Measurements from ENCODE around the gene HS6ST3.

The HS6ST3 gene

DNA sequence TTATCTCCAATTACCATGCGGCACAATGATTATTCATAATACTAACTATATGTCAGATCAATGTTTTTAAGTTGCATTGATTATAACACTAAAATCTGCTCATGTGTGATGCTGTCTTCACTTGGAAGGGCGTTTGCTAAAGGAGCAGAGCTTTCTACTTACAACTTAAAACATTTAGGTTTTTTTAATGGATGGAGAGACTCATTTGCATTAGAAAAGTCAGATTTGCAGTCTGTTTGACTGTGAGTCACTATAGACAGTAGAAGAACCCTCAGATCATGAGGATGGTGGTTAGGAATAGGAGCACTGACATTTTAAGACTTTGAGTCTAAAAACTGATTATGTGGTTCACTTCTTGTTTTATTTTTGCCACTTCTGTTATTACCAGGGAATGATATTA, 364.6 kb downstream of the HS6ST3 start:
- DNase-seq (ENCODE audit: extremely low spot score): no peak
- TF ChIP-seq, protein P1, sequence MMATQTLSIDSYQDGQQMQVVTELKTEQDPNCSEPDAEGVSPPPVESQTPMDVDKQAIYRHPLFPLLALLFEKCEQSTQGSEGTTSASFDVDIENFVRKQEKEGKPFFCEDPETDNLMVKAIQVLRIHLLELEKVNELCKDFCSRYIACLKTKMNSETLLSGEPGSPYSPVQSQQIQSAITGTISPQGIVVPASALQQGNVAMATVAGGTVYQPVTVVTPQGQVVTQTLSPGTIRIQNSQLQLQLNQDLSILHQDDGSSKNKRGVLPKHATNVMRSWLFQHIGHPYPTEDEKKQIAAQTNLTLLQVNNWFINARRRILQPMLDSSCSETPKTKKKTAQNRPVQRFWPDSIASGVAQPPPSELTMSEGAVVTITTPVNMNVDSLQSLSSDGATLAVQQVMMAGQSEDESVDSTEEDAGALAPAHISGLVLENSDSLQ (IDR thresholded peaks at IDR 0.05): no peak
- TF ChIP-seq L3MBTL2 (conservative IDR thresholded peaks at IDR 0.05): no peak
- TF ChIP-seq LEF1 (IDR thresholded peaks at IDR 0.05; ENCODE audit: borderline replicate concordance): no peak
- no peak for TF ChIP-seq SUZ12 (IDR thresholded peaks at IDR 0.05)
- TF ChIP-seq FOXA1 (IDR thresholded peaks at IDR 0.05): no peak
- no peak for TF ChIP-seq CTBP1 (IDR thresholded peaks at IDR 0.05; ENCODE audit: borderline replicate concordance)
- CTCF ChIA-PET: no interaction called here
- POLR2A ChIA-PET: no interaction called here

DNA sequence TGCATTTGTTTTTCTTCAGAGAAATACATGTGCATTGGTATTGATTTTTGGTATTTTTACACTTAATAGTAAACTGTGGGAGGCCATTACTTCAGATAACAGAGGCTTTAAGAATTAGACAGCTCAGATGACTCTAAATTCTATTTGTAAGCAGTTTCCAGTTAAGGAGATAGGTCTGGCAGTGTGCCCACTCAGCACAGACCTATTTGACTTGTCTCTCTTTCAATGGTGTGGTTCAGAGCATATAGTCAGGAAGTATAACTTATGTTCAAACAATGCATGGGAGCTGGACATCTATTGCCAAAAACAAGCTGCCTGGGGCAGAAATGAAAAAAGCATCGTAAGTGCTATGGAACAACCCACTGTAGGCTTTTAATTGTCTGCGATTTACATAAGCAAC, 370.7 kb downstream of the HS6ST3 start:
- POLR2A ChIA-PET: no interaction called here
- no peak for DNase-seq (ENCODE audit: extremely low spot score)
- CTCF ChIA-PET: interaction anchor here (0.5 kb wide), 1 partner anchor 131 kb away, joined by 4 read pairs; no protein-coding TSS in a partner anchor
- TF ChIP-seq ARNT (IDR thresholded peaks at IDR 0.05) (no peak), L3MBTL2 (conservative IDR thresholded peaks at IDR 0.05) (no peak), TARDBP (IDR thresholded peaks at IDR 0.05) (no peak), SUZ12 (IDR thresholded peaks at IDR 0.05) (no peak), NFRKB (IDR thresholded peaks at IDR 0.05) (no peak), ELF4 (IDR thresholded peaks at IDR 0.05) (no peak), HDGF (IDR thresholded peaks at IDR 0.05; ENCODE audit: borderline replicate concordance) (no peak), LEF1 (IDR thresholded peaks at IDR 0.05; ENCODE audit: borderline replicate concordance) (no peak), FOXA1 (IDR thresholded peaks at IDR 0.05) (no peak), BHLHE40 (IDR thresholded peaks at IDR 0.05; ENCODE audit: borderline replicate concordance) (no peak), CTBP1 (IDR thresholded peaks at IDR 0.05; ENCODE audit: borderline replicate concordance) (no peak), ZNF384 (IDR thresholded peaks at IDR 0.05) (no peak), FOXM1 (IDR thresholded peaks at IDR 0.05; ENCODE audit: borderline replicate concordance) (no peak), SP1 (IDR thresholded peaks at IDR 0.05) (no peak), FOXK2 (IDR thresholded peaks at IDR 0.05) (no peak)
- TF ChIP-seq, protein P1 (IDR thresholded peaks at IDR 0.05): no peak

DNA sequence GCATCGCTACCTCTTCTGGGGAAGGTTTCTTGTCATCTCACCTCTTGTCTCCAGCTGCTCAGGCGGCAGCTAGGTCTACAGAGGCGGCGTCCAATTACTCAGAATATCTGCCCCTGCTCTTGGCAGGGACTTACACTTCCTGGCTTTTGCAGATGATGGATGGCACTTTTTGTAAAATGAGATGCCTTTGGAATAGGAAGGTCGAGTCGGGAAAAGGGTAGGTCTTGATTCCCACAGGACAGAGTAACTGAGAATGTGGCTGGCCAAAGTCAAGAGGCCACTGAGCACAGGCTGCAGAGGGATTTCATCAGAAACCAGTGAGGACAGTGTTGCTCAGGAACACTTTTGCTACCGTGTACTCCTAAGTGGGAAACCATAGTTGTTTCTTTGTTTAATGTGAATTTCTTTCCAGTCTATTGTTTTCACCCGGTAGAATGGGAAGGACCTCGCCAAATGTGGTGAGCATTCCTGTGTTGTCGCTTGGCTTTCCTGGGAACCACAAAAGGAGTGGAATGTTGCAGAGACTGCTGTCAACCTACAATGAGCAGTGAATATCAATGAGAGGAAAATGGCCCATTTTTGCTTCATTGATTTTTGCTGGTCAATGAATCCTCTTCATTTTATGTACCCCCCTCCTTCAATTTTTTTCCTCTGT, 383.7 kb downstream of the HS6ST3 start:
- CTCF ChIA-PET: no interaction called here
- DNase-seq (ENCODE audit: extremely low spot score): no peak
- POLR2A ChIA-PET: no interaction called here

DNA sequence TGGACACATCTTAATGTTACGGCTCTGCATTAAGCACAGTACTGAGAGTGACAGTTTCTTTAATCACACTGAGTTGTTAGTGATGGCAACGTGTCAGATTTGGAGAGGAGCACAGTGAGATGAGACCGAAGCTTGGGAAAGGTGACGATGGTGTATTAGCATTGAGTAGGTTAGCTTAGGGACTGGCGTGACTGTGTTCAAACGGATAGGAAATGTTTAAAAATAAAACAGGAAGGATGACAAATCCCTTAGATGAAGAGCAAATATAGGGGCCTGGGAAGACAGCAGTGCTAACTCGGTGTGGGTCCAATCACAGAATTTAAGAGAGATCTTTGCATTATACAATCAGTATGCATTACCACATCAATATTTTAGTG, 384.3 kb downstream of the HS6ST3 start:
- no peak for TF ChIP-seq ZNF384 (IDR thresholded peaks at IDR 0.05)
- TF ChIP-seq SP1 (IDR thresholded peaks at IDR 0.05): no peak
- TF ChIP-seq CTBP1 (IDR thresholded peaks at IDR 0.05; ENCODE audit: borderline replicate concordance): no peak
- no peak for TF ChIP-seq FOXM1 (IDR thresholded peaks at IDR 0.05; ENCODE audit: borderline replicate concordance)
- TF ChIP-seq SUZ12 (IDR thresholded peaks at IDR 0.05): no peak
- no peak for TF ChIP-seq ARNT (IDR thresholded peaks at IDR 0.05)
- TF ChIP-seq FOXA1 (IDR thresholded peaks at IDR 0.05): no peak
- no peak for TF ChIP-seq BHLHE40 (IDR thresholded peaks at IDR 0.05; ENCODE audit: borderline replicate concordance)
- no peak for TF ChIP-seq L3MBTL2 (conservative IDR thresholded peaks at IDR 0.05)
- no peak for TF ChIP-seq FOXK2 (IDR thresholded peaks at IDR 0.05)
- no peak for TF ChIP-seq HDGF (IDR thresholded peaks at IDR 0.05; ENCODE audit: borderline replicate concordance)
- TF ChIP-seq LEF1 (IDR thresholded peaks at IDR 0.05; ENCODE audit: borderline replicate concordance): no peak
- TF ChIP-seq TARDBP (IDR thresholded peaks at IDR 0.05): no peak
- TF ChIP-seq ELF4 (IDR thresholded peaks at IDR 0.05): no peak
- TF ChIP-seq NFRKB (IDR thresholded peaks at IDR 0.05): no peak
- TF ChIP-seq, protein P1 (IDR thresholded peaks at IDR 0.05): no peak
- ChIA-PET CTCF (no interaction called here), POLR2A (no interaction called here)
- DNase-seq (ENCODE audit: extremely low spot score): no peak

More for the DNA sequence above, 383.7 kb downstream of the HS6ST3 start:
- TF ChIP-seq, protein P1 (IDR thresholded peaks at IDR 0.05): no peak
- TF ChIP-seq LEF1 (IDR thresholded peaks at IDR 0.05; ENCODE audit: borderline replicate concordance): no peak
- TF ChIP-seq SP1 (IDR thresholded peaks at IDR 0.05): no peak
- no peak for TF ChIP-seq CTBP1 (IDR thresholded peaks at IDR 0.05; ENCODE audit: borderline replicate concordance)
- no peak for TF ChIP-seq FOXA1 (IDR thresholded peaks at IDR 0.05)
- TF ChIP-seq ARNT (IDR thresholded peaks at IDR 0.05): no peak
- no peak for TF ChIP-seq BHLHE40 (IDR thresholded peaks at IDR 0.05; ENCODE audit: borderline replicate concordance)
- no peak for TF ChIP-seq ZNF384 (IDR thresholded peaks at IDR 0.05)
- no peak for TF ChIP-seq FOXK2 (IDR thresholded peaks at IDR 0.05)
- no peak for TF ChIP-seq HDGF (IDR thresholded peaks at IDR 0.05; ENCODE audit: borderline replicate concordance)
- no peak for TF ChIP-seq FOXM1 (IDR thresholded peaks at IDR 0.05; ENCODE audit: borderline replicate concordance)
- TF ChIP-seq TARDBP (IDR thresholded peaks at IDR 0.05): no peak
- TF ChIP-seq ELF4 (IDR thresholded peaks at IDR 0.05): no peak
- no peak for TF ChIP-seq NFRKB (IDR thresholded peaks at IDR 0.05)
- TF ChIP-seq SUZ12 (IDR thresholded peaks at IDR 0.05): no peak
- TF ChIP-seq L3MBTL2 (conservative IDR thresholded peaks at IDR 0.05): no peak

DNA sequence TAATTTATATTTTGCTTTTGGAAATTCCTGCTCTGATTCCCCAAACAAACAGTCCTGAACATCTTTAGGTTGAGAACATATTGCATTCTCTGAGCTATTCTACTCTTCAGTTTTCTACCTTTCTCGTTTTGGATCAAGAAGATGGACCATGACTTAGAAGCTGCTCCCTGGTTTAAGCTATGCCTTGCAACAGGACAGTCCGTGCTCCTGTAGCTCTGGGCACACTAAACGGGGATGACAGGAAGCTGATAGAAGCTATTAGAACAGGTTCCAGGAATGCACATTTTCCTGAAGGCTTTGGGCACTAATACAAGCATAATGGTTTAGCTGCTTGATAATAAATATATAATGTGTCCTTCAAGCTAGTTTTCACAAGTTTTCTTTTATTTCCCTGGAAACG, 385.2 kb downstream of the HS6ST3 start:
- TF ChIP-seq FOXK2 (IDR thresholded peaks at IDR 0.05) (no peak), CTBP1 (IDR thresholded peaks at IDR 0.05; ENCODE audit: borderline replicate concordance) (no peak), TARDBP (IDR thresholded peaks at IDR 0.05) (no peak), ARNT (IDR thresholded peaks at IDR 0.05) (no peak), FOXA1 (IDR thresholded peaks at IDR 0.05) (no peak), SUZ12 (IDR thresholded peaks at IDR 0.05) (no peak), BHLHE40 (IDR thresholded peaks at IDR 0.05; ENCODE audit: borderline replicate concordance) (no peak), ZNF384 (IDR thresholded peaks at IDR 0.05) (no peak), NFRKB (IDR thresholded peaks at IDR 0.05) (no peak), SP1 (IDR thresholded peaks at IDR 0.05) (no peak)
- TF ChIP-seq, protein P1 (IDR thresholded peaks at IDR 0.05): no peak
- POLR2A ChIA-PET: no interaction called here
- no peak for DNase-seq (ENCODE audit: extremely low spot score)
- CTCF ChIA-PET: no interaction called here

Data from HEK293T (cell line).